GM19452 (cell line): Measurements from ENCODE around the gene SEC14L1.

ENCODE experiments used
- ATAC-seq: cut with Tn5 transposase; IDR thresholded peaks from one replicate; pipeline ENCODE4 v1.9.1; 2021; ENCODE audit not compliant: unreplicated experiment

Gene SEC14L1

DNA sequence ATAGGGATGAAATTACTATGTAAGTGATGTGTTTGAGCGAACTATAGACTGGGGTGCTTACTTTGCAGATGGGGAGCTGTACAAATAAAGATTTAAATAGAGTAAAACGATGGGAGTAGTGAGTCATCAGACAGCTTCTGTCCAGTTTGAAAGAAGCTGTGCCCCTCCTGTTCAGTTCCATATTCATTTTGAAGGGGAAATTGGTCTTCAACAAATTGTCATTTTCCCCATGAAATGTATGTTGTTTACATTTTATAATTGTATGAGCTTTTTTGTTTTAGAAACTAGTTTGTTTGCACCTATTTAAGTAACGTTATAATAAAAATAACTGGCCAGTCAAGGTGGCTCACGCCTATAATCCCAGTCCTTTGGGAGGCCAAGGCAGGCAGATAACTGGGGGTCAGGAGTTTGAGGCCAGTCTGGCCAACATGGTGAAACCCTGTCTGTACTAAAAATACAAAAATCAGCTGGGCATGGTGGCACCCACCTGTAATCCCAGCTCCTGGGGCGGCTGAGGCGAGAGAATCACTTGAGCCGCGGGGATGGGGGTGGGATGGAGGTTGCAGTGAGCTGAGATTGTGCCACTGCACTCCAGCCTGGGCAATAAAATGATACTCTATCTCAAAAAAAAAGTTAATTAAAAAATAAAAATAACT is 20.2 kb downstream of the SEC14L1 start:
- ATAC-seq, result no peak

DNA sequence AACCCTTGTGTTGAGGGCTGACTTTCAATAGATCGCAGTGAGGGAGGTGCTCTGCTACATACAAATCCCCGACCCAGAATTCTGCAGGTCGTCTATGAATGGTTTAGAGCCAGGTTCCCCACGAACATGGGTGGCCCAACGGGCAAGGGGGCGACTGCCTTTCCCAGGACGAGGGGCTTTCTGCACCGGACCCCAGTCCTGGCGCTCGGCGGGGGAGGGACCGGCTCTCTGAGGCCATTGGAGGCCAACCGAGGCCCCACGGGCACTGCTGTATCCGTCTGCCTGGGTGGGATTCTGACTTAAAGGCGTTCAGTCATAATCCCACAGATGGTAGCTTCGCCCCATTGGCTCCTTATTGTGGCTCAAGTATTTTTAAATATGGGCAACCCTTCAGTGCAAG is 21.2 kb downstream of the SEC14L1 start:
- no peak for ATAC-seq

DNA sequence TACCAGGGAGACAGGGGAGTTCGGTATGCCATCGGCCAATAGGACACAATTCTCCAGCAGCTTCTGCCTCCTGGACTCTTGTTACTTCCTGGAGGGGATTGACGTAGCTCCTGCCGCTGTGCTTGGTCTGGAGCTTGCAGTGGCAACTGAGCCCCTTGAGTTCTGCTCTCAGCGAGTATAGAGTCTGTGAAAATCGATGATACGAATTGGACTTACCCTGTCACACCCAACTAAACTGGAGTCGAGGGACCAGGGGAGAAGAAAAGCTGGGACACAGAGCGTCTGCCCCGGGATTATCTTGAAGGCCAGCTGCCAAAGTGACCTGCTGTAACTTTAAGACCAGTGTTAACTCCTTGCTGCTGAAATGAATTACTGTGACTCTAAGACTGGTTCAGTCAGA is 22.2 kb downstream of the SEC14L1 start:
- no peak for ATAC-seq

DNA sequence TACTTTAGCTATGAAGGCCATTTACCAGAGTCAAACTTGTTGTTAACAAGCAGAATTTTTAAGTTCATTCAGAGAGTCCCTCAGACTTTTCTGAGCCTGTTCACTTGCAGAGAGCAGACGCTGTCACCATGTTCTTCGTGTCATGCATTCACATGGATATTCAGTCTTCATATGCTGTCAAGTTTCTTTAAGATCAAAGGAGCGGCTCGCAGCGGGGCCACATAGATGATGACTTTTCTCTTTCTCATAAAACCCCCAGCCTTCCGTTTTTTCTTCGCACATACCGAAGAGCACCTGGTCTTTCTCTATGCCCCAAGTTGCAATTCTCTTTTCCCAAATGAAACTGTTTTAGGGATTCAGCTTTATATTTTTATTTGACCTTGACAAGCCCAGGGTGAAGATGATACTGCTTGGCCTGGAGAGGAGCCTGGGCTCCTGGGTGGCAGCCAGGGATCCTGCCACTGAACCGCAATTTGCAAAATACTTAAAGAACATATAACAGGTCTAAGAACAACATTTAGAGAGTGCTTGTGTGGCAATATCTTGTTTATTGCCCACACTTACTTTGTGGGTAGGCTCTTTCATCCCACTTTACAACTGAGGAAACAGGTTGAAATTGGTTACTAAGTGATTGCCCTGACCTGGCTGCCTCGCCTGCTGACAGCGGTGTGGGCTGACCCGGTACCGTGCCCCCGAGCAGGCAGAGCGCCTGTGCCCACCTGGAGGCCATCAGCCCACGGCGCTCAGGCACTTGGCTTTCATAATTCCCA is 22.9 kb downstream of the SEC14L1 start:
- no peak for ATAC-seq

DNA sequence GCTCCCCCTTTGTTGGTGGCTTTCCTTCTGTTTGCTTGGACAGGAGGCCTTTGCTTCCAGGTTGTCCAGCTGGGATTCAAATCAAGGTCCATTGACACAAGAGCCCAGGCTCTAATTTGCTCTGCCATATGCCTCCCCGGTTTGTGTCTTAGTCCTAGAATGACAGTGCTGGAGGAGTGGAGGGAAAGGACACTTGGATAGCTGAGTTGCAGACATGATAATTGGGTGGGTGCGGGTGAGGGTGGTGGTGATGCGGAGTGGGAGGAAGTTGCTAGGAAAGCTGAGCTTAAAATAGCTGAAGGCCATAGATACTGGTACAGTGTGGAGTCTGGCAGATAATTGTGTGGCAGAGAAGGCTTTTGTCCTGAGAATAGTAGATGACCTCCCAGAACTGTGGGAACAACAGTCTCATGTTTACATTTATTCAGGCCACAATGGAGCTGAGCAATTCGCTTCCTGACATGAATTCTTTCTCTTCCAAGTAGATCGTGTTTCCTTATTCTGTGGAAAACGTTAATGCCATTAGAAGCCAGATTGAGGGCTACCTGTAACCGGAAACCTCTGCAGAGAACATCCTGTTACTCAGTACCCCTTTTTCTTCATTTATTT is 23.8 kb downstream of the SEC14L1 start:
- no peak for ATAC-seq

DNA sequence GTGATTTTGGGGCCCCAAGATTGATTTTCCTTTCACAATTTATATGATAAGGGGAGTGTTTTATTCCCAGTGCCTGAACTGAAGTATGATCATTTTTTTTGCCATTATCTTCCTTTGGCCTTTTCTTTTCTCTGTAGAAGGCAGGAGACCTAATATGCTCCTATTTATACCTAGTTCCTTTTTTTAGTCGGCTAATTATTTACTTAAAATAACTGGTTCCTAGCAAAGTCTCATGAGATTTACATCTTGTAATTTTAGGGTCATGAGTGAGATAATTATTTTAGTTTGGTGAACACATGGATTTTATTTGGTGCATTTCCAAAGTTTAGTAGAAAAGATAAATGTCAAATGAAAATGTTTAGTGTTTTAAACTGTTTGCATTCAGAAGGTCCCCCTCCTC is 24.8 kb downstream of the SEC14L1 start:
- ATAC-seq, result no peak

DNA sequence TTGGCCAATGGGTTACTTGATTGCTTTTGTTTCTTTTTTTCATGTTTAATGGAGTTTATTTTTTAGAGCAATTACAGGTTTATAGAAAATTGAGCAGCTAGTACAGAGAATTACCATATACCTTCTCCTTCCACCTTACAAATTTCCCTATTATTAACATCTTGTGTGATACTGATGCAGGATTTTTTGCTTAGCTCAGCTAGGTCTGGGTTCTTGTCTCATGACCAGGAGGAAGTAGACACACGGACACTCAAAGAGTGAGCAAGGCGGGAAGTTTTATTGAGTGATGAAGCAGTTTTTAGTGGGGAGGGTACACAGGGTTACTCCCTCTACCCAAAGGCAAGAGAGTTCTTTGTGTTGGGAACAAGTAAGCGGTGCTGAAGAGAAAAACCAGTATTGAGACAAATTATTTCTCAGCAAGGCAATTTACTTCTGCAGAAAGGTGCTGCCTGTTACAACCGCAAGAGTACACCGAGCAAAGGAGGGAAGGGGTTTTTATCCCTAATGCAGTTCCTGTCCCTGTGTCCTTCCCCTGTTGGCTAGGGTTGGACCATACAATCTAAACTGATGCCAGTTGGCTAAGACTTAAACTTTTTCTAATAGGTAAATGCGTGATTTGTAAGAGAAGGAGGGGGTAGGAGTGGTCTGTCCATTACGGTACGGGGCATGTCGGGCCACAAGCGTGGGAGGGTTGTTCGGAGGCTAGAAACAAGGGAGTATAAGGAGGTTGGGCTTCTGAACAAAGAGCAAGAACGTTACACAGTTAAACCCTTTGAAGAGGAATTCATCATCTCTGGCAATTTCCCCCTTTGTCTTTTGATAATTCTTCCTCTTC is 26.9 kb downstream of the SEC14L1 start:
- ATAC-seq, result no peak

DNA sequence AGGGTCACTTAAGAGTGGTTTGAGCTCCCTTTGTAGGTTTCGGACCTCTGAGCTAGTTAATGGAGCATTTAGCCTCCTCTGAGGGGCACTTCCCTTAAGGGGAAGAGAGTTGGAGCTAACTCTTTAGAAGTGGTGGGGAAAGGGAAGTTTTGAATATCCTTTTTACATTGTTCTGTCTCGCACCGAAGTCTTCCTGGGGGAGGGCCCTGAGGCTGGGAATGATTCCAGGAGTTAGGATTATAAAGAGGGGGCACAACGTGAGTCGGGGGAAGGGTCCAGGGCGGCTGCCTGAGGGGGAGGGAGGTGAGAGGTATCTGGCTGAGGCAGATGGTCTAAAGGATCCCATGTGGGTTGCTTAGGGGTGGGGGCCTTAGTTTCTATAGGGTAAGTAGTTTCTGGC is 32.3 kb downstream of the SEC14L1 start:
- no peak for ATAC-seq

DNA sequence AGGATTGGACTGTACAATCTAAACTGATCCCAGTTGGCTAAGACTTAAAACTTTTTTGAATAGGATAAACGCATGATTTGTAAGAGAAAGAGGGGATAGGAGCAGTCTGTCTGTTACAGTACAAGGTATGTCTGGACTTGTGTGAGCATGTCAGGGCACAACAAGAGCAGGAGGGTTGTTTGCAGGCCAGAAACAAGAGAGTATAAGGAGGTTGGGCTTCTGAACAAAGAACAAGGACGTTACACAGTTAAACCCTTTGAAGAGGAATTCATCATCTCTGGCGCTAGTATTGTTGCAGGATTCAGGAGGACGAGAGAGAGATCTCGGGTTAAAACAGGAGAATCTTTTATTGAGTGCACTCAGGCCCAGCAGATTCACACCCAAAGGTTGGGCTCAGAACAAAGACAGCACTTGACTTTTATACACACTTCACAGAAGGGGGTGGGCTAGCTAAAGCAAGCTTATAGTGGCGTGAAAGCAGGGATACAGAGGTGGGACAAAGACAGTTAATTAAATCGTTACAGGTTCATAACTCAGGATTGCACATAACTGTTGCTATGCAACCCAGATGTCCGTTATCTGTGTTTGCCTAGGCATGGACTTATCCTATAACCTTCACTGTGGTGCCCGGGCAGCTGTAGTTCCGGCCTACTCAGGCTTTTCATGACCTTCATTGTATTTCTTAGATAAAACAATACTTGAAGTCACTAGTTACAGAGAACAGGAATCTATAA is 34.3 kb downstream of the SEC14L1 start:
- no peak for ATAC-seq

DNA sequence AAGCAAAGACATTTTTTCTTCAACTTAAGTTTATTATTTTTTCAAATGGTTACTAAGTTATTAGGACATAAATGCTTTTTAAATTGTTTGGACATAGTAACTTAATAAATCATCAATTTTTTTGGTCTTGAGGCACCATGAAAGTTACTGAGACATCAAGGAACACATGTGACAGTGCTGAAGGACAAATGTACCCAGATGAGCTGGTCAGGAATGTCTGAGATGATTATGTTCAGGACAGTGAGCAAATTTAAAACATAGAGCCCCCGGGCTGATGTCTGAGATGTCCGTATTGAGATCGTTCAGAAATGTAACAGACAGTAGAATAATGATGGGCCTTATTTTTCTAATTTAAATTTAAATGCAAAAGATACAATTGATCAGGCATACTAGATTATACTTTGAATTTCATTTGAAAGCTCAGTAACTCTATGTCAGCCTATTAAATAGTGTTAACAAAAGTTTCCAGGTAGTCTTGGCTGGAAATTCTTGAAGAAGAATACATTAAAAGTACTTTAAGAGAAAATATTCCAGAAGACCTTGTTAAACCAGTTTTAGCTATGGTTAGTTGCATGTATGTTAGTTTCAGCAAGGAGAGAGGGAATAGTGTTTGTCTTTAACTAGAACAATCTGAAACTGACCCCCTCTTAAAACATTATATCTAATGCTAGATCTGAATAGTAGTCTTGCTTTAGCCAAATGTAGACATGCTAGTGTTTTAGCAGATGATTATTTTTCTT is 36.4 kb downstream of the SEC14L1 start:
- ATAC-seq, result no peak

DNA sequence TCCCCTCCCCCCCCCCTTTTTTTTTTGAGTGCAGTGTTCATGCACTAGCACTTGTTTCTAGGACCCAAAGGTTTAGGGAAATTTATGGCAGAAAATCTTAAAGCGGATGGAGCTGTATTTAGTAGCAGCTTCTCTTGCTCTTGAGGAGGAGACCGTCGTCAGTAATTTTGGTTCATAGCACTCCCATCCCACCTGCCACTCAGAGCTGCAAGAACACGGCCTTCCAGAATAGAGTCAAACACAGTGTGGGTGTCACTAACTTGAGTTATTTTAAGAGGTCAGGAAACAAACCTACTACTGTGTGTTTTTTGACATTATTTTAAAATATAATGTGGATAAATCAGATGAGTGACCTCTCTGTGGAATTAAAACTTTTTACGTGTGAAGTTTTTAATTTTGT is 37.3 kb downstream of the SEC14L1 start:
- ATAC-seq, result no peak

DNA sequence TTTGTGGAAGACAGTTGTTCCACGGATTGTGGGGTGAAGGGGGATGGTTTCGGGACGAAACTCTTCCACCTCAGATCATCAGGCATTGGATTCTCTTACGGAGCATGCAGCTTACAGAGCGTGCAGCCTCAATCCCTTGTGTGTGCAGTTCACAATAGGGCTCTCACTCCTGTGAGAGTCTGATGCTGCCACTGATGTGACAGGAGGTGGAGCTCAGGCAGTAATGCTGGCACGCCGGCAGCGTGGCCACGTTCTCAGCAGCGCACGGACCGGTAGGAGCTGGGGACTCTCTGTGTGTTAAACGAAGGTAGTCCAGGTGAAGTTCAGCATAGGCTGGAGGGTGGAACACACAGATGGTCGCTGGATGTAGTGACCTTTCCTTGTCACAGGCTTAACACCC is 37.8 kb downstream of the SEC14L1 start:
- ATAC-seq, result no peak

DNA sequence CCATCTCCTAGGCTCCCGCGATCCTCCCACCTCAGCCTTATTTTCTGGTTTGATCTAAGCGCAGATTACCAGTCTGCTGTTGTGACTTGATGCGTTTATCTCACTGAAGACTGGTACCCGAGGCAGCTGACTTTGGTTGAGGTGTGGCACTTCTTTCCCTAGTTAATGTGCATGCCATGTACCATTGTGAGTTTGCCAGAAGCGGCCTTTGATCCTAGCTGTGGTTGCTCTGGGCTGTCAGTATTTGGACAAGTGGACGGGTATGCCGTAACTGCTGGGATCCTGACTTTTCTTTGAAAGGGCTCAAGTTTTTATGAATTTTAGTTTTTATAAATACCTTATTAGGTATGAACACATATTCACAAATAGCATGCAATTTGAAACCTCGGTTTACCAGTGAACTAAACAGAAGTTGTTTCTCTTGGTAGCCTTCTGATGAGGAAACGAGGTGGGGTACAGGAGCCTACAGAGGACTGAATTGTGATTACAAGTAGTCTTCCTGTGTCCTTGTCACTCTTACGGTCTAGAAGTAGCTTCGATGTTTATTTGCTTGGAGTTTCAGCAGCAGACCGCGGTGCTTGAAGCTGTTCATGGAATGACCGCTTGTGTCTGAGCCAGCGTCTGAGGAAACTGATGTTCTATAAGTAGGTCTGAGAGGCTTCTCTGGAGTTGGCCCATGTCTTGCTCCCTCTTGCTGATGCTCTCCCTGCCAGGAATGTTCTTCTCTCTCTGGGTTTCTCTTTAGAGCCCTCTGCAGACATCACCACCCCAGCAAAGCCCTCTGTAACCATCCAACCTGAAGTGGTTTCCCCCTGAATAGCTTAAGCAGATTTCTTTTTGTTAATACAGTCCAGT is 40.0 kb downstream of the SEC14L1 start:
- ATAC-seq, result no peak

DNA sequence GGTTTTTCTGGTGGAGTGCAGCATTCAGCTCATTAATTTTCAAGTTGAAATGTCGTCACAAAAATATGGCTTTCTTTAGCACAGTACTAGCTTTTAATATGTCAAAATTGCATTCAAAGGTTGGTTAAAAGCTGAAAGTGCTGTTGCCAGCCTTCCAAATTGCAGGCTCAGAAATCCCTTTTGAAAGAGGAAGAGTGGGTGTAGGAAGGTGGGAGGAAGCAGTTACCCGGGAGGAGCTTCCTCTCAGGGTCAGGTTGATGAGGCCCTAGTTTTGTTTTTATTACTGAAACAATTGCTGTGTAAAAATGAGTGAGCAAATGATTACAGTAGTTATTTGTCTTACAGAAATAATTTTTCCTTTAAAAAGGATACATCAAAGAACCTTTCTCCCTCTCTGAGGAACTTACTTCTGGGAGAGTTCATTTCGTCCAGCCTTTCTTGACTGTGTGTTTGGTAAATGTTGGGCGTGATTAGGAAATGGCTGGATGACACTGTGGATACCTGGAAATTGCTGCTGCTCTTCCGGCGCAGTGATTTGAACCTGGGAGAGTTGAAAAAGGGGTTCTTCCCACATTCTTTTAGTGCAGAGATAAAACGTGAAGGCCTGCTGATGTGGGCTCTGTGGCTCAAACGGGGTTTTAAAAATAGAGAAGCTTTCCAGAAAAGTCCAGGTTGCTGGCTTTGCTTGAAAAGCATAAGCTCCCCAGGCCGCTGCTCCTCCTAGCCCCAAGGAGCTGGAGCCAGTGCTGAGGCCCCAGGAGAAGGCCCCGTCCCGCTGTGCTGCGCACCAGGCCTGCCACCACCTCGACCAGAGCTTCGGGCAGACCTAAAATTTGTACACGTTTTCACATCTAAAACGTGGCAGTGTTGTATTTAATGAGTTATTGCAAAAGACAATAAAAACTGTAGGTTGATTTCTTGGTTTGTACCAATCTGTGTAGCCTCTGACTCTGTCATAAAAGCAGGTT is 41.7 kb downstream of the SEC14L1 start:
- ATAC-seq, result no peak

DNA sequence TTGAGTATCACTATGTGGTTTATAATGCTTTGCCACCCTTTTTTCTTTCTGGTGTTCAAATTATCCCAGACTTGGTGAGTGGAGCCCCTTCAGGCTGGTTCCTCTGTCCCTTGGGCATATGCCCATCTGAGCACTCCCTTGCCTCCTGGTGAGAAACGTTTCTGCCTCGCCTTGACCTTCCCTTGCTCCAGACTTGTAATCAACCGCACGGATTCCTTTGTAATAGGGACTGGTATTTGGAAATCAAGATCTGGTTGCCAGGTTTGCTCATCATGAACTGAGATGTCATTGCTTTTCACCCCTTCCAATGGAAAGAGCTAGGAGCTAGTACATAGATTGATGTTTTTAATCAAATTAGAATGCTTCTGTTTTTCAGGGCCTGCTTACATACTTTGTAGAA is 43.7 kb downstream of the SEC14L1 start:
- no peak for ATAC-seq

DNA sequence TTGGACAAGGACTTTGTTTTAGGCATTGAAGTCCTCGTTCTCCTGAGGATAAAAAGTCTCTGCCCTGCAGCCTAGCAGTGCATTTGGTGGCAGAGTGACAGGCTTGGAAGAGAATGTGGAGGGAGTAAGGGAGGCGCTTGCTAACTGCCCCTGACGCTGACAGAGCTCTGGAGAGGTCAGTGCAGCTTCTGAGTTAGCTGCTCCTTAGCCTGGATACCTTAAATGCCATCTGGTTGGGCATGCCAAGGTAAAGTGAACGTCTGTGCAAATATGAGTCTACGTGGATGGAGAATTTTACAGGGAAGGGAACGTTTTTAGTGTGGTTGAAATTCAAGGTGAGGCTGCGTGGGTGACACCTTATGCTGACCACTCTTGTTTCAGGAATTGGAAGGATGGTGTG is 44.4 kb downstream of the SEC14L1 start:
- no peak for ATAC-seq

DNA sequence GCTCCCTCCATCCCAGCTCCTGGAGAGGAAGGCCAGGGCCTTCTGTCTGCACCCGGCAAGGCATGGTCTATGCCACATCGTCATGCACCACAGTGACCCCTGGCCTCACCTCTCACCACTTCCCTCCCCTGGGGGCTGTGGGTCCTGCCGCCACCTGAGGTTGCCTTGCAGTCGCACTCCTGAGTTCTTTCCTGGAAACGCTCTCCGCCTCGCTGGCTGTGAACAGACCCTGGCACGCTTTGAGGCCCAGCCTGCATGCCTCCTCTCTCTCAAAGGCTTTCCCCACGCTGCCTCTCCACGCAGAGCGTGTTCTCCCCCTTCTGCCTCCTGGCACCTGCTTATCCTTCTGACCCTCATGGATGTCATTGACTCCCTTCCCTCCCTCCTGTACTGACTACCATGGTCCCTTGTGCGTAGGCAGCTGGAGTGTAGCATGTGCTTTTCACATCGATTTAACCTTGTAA is 45.4 kb downstream of the SEC14L1 start:
- ATAC-seq, result no peak
